Neural cell (in vitro differentiated cells): ENCODE results near the gene TNFRSF13B. TPM values are rescaled to one million over a fixed set of nuclear protein-coding genes. Genes with fewer than 3 reads are reported as not detected.

Experiments used
- H2AFZ ChIP-seq: fragments of 200-600, 300-800 bp; sonication (generic), shearing (Covaris generic); 2 replicates; pipeline ENCODE4 v1.6.0; 2014; ENCODE audit warnings: low read depth, mild to moderate bottlenecking, antibody characterized with exemption, low read length, moderate library complexity
- H3F3A ChIP-seq: fragments of 200-600 bp; shearing (Covaris generic); 2 replicates; pipeline ENCODE4 v1.6.1; 2016; ENCODE audit warnings: mild to moderate bottlenecking, moderate library complexity, mixed read lengths, antibody characterized with exemption, low read length; ENCODE audit not compliant: insufficient read depth, poor library complexity, severe bottlenecking
- H3K27ac ChIP-seq: fragments of 200-600, 300-800 bp; sonication (generic), shearing (Covaris generic); 2 replicates; pipeline ENCODE4 v1.5.1; 2014; ENCODE audit warnings: mild to moderate bottlenecking, low read length, moderate library complexity
- H3K27me3 ChIP-seq: fragments of 300-800, 200-600 bp; sonication (generic), shearing (Covaris generic); 2 replicates; pipeline ENCODE4 v1.6.0; 2014; ENCODE audit warnings: mild to moderate bottlenecking, low read depth, low read length, moderate library complexity; ENCODE audit not compliant: insufficient read depth
- H3K36me3 ChIP-seq: fragments of 300-800, 200-600 bp; sonication (generic), shearing (Covaris generic); 2 replicates; pipeline ENCODE4 v1.5.1; 2014; ENCODE audit warnings: mild to moderate bottlenecking, antibody characterized with exemption, low read length, moderate library complexity; ENCODE audit not compliant: insufficient read depth
- H3K4me2 ChIP-seq: fragments of 300-800, 200-600 bp; sonication (generic), shearing (Covaris generic); 2 replicates; pipeline ENCODE4 v1.6.0; 2014; ENCODE audit warnings: mild to moderate bottlenecking, low read length
- H3K4me3 ChIP-seq: fragments of 300-800, 200-600 bp; sonication (generic), shearing (Covaris generic); 2 replicates; pipeline ENCODE4 v1.5.1; 2014; ENCODE audit warnings: mild to moderate bottlenecking, low read length, moderate library complexity
- H3K79me2 ChIP-seq: fragments of 200-600 bp; shearing (Covaris generic); replicated peaks from 2 replicates; pipeline ENCODE4 v1.6.0; 2014; ENCODE audit warnings: mild to moderate bottlenecking, low read length, moderate library complexity; ENCODE audit not compliant: insufficient read depth
- H3K9ac ChIP-seq: fragments of 300-800, 200-600 bp; sonication (generic), shearing (Covaris generic); 2 replicates; pipeline ENCODE4 v1.6.1; 2016; ENCODE audit warnings: mild to moderate bottlenecking, low read length, mixed read lengths
- H3K9me2 ChIP-seq: fragments of 200-600 bp; shearing (Covaris generic); 2 replicates; pipeline ENCODE4 v1.6.1; 2016; ENCODE audit warnings: mild to moderate bottlenecking, low read length, mixed read lengths; ENCODE audit not compliant: insufficient read depth
- H3K9me3 ChIP-seq: fragments of 200-600, 300-800 bp; sonication (generic), shearing (Covaris generic); 2 replicates; pipeline ENCODE4 v1.6.1; 2016; ENCODE audit warnings: mild to moderate bottlenecking, mixed run types, low read length, moderate library complexity, mixed read lengths
- H4K20me1 ChIP-seq: fragments of 200-600 bp; shearing (Covaris generic); 2 replicates; pipeline ENCODE4 v1.6.1; 2016; ENCODE audit warnings: mild to moderate bottlenecking, mixed run types; ENCODE audit not compliant: insufficient read depth
- EP300 ChIP-seq: fragments of 450-650 bp; conservative IDR thresholded peaks from 2 replicates; pipeline ENCODE4 v1.6.1; 2014; ENCODE audit warnings: antibody characterized with exemption, mild to moderate bottlenecking, moderate library complexity; ENCODE audit not compliant: poor library complexity, severe bottlenecking
- EZH2 ChIP-seq: fragments of 200-600, 300-800 bp; shearing (Covaris generic), sonication (generic); IDR thresholded peaks from 2 replicates; pipeline ENCODE4 v1.6.1; 2014; ENCODE audit warnings: antibody characterized with exemption, low read length, borderline replicate concordance, mild to moderate bottlenecking; ENCODE audit not compliant: insufficient read depth, poor library complexity, severe bottlenecking
- MXI1 ChIP-seq: fragments of 450-650 bp; conservative IDR thresholded peaks from 2 replicates; pipeline ENCODE4 v1.6.1; 2014; ENCODE audit warnings: antibody characterized with exemption, mild to moderate bottlenecking; ENCODE audit not compliant: poor library complexity, severe bottlenecking
- POLR2AphosphoS5 ChIP-seq: IDR thresholded peaks from 2 replicates; pipeline ENCODE4 v1.6.1; 2012
- RAD21 ChIP-seq: fragments of 450-650 bp; conservative IDR thresholded peaks from 2 replicates; pipeline ENCODE4 v1.6.1; 2014; ENCODE audit warnings: antibody characterized with exemption, mild to moderate bottlenecking, moderate library complexity
- REST ChIP-seq: IDR thresholded peaks from 2 replicates; pipeline ENCODE4 v1.6.1; 2012; ENCODE audit warnings: borderline replicate concordance
- SMC3 ChIP-seq: fragments of 450-650 bp; conservative IDR thresholded peaks from 2 replicates; pipeline ENCODE4 v1.6.1; 2014; ENCODE audit warnings: antibody characterized with exemption, mild to moderate bottlenecking, moderate library complexity; ENCODE audit not compliant: poor library complexity
- TAF1 ChIP-seq: IDR thresholded peaks from 2 replicates; pipeline ENCODE4 v1.6.1; 2012; ENCODE audit warnings: low read depth
- polyA plus RNA-seq: library from polyadenylated mRNA; depleted of rRNA; stranded (reverse); fragments of >200 nt; gene quantifications from 2 replicates; pipeline ENCODE4 v1.2.3, GENCODE V29; 2014
- TF ChIP-seq, protein P1 (sequence below): fragments of 450-650 bp; IDR thresholded peaks from 2 replicates; pipeline ENCODE4 v1.5.1; 2014; ENCODE audit warnings: antibody characterized with exemption, mild to moderate bottlenecking, moderate library complexity; ENCODE audit not compliant: poor library complexity, severe bottlenecking

The TNFRSF13B gene
- polyA plus RNA-seq, 1 donor from 2014 or later = not detected

DNA sequence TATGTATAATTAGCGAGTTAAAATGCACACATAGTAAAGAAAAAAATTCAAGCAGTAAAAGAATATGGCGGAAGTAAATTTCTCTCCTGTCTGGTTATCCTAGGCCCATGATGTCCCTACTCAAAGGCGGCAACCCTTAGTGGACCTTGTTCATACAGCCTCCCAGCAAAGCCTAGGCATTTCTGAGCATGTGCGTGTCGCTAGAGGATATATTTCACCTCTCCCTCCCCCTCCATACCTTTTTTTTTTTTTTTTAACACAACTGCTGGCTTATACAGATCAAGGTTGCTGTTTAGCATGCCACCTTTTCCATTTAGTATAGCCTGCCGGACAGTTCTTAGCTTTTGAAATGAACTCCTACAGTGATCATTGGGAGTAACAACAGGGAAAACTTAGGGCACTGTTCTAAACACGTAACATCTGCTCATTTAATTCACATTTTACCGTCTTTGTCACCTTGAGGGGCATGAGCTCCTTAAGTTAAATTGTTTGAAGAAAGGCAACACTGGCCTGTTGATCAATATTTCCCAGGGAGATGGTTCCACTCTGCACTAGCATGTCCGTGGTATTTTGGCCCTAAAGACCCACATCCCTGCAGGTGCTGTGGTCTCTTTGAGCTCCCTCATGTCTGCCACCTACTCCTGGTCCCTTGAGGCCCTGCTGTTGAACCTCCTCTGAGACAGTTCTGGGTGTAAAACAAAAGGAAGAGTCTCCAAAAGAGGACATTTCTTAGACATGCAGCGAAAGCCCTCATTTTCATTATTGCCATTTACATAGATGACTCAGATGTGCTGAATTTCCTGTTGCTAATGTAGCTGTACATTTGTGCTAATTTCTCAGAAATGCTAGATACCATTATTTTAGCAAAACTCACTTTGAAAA is 4.1 kb upstream of the TNFRSF13B start:
- Histone ChIP-seq H3K27ac (no peak overlapping the region), H3K9me2 (no peaks in the 10 kb centered on the region), H3K9me3 (no peaks in the 10 kb centered on the region), H3F3A (no peaks in the 10 kb centered on the region), H3K9ac (no peak overlapping the region), H3K27me3 (no peaks in the 10 kb centered on the region), H3K4me2 (no peak overlapping the region), H3K36me3 (no peaks in the 10 kb centered on the region), H2AFZ (no peak overlapping the region), H3K4me3 (no peak overlapping the region), H3K79me2 (no peaks in the 10 kb centered on the region), H4K20me1 (no peaks in the 10 kb centered on the region)
- no peak for TF ChIP-seq POLR2AphosphoS5
- TF ChIP-seq EP300 = no peak
- no peak for TF ChIP-seq MXI1
- TF ChIP-seq RAD21 = no peak

DNA sequence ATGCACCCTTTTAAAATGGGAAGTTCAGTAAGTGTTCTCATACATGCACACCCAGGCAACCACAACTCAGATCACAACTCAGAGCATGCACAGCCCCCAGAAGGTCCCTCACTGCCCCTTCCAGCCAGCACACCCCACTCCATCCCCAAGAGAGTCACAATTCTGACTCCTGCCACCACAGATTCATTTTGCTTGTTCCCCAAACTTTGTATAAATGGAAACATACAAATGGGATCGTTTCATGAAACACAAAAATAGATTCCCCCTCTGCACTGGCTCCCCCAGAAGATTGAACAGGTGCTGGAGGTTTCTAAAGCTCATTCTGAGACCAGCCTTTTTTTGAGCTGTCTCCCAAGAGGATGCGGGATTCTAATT is 3.3 kb upstream of the TNFRSF13B start:
- H4K20me1 ChIP-seq = no peaks in the 10 kb centered on the region
- no peak overlapping the region for H3K4me3 ChIP-seq
- no peaks in the 10 kb centered on the region for H3K36me3 ChIP-seq
- H3K27ac ChIP-seq = no peak overlapping the region
- no peaks in the 10 kb centered on the region for H3K79me2 ChIP-seq
- H3K27me3 ChIP-seq = no peaks in the 10 kb centered on the region
- H3K9me3 ChIP-seq = no peaks in the 10 kb centered on the region
- H3F3A ChIP-seq = no peaks in the 10 kb centered on the region
- no peak overlapping the region for H3K4me2 ChIP-seq
- H2AFZ ChIP-seq = no peak overlapping the region
- H3K9me2 ChIP-seq = no peaks in the 10 kb centered on the region
- no peak for TF ChIP-seq POLR2AphosphoS5
- no peak for TF ChIP-seq SMC3
- no peak for TF ChIP-seq RAD21
- TF ChIP-seq TAF1 = no peak
- TF ChIP-seq EZH2 = no peak
- no peak for TF ChIP-seq MXI1
- no peak for TF ChIP-seq EP300
- TF ChIP-seq, protein P1, sequence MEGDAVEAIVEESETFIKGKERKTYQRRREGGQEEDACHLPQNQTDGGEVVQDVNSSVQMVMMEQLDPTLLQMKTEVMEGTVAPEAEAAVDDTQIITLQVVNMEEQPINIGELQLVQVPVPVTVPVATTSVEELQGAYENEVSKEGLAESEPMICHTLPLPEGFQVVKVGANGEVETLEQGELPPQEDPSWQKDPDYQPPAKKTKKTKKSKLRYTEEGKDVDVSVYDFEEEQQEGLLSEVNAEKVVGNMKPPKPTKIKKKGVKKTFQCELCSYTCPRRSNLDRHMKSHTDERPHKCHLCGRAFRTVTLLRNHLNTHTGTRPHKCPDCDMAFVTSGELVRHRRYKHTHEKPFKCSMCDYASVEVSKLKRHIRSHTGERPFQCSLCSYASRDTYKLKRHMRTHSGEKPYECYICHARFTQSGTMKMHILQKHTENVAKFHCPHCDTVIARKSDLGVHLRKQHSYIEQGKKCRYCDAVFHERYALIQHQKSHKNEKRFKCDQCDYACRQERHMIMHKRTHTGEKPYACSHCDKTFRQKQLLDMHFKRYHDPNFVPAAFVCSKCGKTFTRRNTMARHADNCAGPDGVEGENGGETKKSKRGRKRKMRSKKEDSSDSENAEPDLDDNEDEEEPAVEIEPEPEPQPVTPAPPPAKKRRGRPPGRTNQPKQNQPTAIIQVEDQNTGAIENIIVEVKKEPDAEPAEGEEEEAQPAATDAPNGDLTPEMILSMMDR = no peak
- no peak for TF ChIP-seq REST
- H3K9ac ChIP-seq = no peak overlapping the region
